NCI-H82 treated with DMSO at 0.1 percent for 48 hours (cell line): ENCODE results near the gene ZNF697.
"Not testable (repeated sequence)": the region's sequence is repeated elsewhere in the genome, so short reads cannot be mapped to it uniquely, and the experiment has no call there.

Source experiments
- DNase-seq: peaks from one replicate; lab custom pipeline; 2025; ENCODE audit not compliant: unreplicated experiment; lab: John Stamatoyannopoulos, UW

Gene ZNF697

DNA sequence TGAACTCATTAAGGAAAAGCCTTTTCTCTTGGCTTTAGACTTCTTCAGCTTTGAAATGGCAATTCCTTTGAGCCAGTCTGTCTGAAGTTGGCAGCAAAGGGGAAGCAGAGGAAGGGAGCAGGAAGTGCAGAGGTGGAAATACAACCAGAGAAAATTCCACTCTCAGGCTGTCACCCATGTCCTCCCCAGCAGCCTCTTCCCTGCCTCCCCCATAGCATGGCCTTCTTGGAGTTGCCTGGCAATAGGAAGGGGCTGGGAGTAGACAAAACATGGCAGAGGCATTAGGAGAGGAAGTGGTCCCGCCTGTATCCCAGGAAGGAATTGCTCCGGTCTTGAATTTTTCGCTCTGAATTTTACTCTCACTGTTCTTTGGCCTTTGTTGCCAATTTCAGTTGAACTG, 44.8 kb downstream of the ZNF697 start:
- DNase-seq = not testable (repeated sequence)

DNA sequence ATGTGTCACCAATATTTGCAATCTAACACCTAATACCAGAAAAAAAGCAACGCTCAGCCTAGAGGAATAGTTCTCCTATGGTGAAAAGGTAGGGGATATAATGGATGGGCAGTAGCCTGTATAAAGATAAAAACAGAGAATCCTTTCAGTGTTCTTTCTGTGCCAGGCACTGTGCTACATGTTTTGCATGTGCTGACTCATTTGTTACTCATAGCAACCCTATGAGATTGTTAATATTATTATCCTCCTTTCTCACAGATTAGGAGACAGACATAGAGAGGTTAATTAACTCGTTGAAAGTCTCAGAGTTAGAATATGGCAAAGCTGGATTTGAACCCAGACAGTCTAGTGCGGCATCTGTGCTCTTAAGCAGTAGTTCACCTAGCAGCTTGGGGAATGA, 45.3 kb downstream of the ZNF697 start:
- not testable (repeated sequence) for DNase-seq

GRCh38 chr1:119602169-119602568, 45.9 kb downstream of the ZNF697 start:
- no peak for DNase-seq

DNA sequence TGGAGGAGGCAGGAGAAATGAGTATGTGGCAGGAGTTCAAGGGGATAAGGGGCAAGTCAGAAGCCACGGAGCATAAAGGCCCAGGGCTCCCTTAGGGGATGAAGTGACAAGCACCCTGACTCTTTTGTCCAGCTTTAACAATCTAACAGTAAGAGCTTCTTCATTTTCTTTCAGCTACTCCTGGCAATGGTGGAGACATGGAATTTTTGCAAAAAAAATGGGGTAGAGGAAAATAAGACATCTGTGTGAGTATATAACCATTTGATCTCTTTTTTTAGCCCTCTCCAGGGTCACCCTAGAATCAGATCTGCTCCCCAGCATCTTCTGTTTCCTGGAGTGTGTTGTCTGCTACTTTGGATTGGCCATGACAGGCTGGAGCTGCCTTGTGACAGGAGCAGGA, 47.1 kb downstream of the ZNF697 start:
- no peak for DNase-seq

DNA sequence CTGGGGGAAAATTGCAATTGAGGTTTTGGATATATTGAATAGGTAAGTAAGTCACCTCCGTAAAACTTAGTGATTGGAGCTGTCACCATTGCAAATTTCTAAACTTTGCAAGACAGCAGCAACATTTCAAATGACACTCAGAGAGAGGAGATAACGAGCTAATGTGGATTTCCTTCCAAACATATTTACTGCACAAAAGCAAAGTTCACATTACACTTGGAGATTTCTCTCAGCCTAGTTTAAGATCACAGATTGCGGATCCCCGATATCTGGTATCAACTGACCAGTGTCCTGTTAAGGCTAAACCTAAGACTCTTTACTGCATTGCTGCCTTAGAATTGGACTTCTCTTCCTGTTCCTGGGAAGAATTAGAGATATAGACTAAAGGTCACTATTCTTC, 47.5 kb downstream of the ZNF697 start:
- no peak for DNase-seq

DNA sequence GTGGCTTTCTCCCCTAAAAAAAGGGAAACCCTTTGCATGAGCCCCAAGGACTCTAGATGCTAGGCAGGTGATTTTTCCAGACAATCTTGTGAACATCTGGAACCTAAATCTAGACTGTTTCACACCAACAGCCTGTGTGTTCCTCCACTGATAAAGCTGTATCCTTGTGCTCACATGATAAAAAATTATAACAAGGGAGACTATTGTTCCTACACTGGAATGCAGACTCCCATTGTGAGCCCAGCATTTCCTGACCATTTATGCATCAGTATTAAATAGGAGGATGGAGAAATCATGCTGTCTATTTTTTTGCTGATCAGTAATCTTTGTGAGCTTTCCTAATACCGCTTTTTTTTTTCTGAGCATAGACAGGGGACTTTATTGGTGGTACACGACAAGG, 52.5 kb downstream of the ZNF697 start:
- DNase-seq = no peak

DNA sequence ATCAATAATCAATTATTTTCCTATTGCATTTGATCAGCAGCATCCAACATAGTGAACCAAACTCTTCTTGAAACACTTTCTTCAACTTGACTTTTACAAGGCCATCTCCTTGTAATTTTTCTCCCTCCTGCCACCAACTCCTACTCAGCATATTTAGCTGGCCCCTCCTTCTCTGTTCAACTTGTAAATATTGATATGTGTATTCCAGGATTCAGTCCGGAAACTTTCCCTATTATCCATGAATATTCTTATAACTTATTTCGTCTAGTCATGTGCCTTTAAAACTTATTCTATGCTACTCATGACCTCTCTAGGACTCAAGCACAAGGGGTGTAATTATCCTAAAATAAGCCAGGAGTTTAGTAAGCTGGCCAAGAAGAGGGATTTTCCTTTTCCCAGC, 52.9 kb downstream of the ZNF697 start:
- no peak for DNase-seq

DNA sequence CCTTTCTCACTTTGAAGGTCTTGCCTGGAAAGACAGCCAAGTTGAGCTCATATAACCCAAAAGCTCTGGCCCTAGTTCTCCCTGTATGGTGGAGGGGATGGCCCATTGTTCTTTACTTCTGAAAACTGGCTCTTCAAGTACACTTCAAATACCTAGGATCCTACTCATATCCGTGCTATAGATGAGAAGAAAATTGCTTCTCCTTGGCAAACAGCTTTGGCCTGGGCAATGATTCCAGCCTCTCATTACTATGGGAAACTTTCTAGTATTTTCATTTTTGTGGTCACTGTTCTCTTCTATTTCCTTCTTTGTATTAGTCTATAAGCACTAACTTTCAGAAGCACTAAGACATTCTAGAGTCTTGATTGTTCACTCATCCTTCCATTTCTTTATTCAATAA, 53.7 kb downstream of the ZNF697 start:
- DNase-seq = no peak

DNA sequence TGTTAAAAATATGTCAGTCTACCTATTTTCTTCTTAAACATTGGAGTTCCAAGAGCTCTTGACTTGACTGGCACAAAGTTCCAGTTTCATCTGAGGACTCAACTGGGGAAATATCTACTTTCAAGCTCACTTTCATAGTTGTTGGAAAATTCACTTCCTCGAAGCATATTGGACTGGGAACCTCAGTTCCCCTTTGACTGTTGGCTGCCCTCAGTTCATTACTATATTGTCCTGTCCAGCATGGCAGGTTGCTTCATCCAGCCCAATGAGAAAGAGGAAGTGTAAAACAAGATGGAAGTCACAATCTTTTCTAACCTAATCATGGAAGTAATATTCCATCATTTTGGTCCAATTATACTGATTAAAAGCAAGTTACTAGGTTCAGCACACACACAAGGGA, 54.3 kb downstream of the ZNF697 start:
- no peak for DNase-seq

DNA sequence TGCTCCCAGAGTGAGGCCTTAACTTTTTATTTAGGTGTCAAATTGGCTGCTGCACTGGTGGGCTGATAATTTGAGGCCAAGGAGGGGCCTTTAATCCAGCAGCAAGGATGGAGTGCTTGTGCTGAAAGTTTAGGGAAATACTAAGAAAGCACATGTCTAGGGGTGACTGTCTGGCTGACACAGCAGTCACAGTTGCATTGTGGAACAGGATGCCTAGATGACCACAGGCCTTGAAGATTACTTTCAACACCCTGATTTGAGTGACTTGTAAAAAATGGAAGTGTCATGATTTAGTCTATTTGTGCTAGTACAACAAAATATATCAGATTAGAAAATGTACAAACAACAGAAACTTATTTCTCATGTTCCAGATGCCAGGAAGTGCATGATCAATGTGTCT, 57.7 kb downstream of the ZNF697 start:
- no peak for DNase-seq

- DNase-seq = no peak
Measured at GRCh38 chr1:119588621-119589020, 59.4 kb downstream of the ZNF697 start.

- DNase-seq = no peak
Measured at GRCh38 chr1:119587341-119587740, 60.7 kb downstream of the ZNF697 start.

GRCh38 chr1:119585801-119586200, 62.3 kb downstream of the ZNF697 start:
- DNase-seq = not testable (repeated sequence)

- DNase-seq = peak; percentile 2
Measured at GRCh38 chr1:119582801-119583200, 65.3 kb downstream of the ZNF697 start.

GRCh38 chr1:119581076-119581475, 67.0 kb downstream of the ZNF697 start:
- DNase-seq = not testable (repeated sequence)

DNA sequence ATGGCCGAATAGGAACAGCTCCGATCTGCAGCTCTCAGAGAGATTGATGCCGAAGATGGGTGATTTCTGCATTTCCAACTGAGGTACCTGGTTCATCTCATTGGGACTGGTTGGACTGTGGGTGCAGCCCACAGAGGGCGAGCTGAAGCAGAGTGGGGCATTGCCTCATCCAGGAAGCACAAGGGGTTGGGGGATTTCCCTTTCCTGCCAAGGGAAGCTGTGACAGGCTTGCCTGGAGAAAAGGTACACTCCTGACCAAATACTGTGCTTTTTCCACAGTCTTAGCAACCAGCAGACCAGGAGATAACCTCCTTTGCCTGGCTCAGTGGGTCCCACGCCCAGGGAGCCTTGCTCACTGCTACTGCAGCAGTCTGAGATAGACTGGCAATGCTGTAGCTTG, 74.2 kb downstream of the ZNF697 start:
- DNase-seq = no peak

GRCh38 chr1:119569930-119570622, 78.0 kb downstream of the ZNF697 start:
- not testable (repeated sequence) for DNase-seq
